ENCODE measurements around the gene ADGRV1.
"Not testable (repeated sequence)": the region's sequence is repeated elsewhere in the genome, so short reads cannot be mapped to it uniquely, and the experiment has no call there.

ADGRV1 gene

GRCh38 chr5:90593083-90593482 lies 34.5 kb downstream of the ADGRV1 start:
- FAIRE-seq; DNase-seq (ENCODE audit: low spot score): not testable (repeated sequence)

DNA sequence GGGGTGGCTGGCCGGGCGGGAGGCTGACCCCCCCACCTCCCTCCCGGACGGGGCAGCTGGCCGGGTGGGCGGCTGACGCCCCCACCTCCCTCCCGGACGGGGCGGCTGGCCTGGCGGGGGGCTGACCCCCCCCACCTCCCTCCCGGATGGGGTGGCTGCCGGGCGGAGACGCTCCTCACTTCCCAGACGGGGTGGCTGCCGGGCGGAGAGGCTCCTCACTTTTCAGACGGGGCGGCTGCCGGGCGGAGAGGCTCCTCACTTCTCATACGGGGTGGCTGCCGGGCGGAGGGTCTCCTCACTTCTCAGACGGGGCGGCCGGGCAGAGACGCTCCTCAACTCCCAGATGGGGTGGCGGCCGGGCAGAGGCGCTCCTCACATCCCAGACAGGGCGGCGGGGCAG lies 37.2 kb downstream of the ADGRV1 start:
- FAIRE-seq; DNase-seq (ENCODE audit: low spot score): not testable (repeated sequence)

GRCh38 chr5:90598293-90598692 lies 39.7 kb downstream of the ADGRV1 start:
- FAIRE-seq, result no peak
- no peak for DNase-seq (ENCODE audit: low spot score)

DNA sequence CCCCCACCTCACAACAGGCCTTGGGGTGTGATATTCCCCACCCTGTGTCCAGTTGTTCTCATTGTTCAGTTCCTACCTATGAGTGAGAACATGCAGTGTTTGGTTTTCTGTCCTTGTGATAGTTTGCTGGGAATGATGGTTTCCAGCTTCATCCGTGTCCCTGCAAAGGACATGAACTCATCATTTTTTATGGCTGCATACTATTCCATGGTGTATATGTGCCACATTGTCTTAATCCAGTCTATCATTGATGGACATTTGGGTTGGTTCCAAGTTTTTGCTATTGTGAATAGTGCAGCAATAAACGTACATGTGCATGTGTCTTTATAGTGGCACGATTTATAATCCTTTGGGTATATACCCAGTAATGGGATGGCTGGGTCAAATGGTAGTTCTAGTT lies 41.7 kb downstream of the ADGRV1 start:
- FAIRE-seq; DNase-seq (ENCODE audit: low spot score): not testable (repeated sequence)

DNA sequence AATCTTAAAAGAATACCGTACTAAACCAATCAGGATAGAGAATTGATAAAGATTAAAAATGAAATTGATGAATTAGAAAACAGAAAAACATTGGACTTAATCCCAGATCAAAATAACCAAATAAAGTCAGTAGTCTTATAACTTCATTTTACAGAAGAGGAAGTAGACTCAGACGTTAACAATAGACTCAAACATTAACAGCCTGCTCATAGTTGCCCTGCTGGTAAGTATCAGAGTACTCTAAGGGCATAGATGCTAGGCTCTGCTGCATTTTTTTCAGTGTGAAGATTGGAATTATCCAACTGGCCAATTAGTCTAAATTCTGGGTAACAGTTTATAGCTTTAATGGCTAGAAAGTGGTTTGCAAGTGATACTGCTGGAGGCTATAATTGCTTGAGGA lies 42.9 kb downstream of the ADGRV1 start:
- no peak for DNase-seq (ENCODE audit: low spot score)
- no peak for FAIRE-seq

GRCh38 chr5:90602681-90603080 lies 44.1 kb downstream of the ADGRV1 start:
- no peak for FAIRE-seq

GRCh38 chr5:90606539-90606938 lies 47.9 kb downstream of the ADGRV1 start:
- FAIRE-seq (no peak), DNase-seq (ENCODE audit: low spot score) (no peak)

More at GRCh38 chr5:90602681-90603080, 44.1 kb downstream of the ADGRV1 start:
- no peak for DNase-seq (ENCODE audit: low spot score)

GRCh38 chr5:90612919-90613318 lies 54.3 kb downstream of the ADGRV1 start:
- no peak for DNase-seq (ENCODE audit: low spot score)
- no peak for FAIRE-seq

DNA sequence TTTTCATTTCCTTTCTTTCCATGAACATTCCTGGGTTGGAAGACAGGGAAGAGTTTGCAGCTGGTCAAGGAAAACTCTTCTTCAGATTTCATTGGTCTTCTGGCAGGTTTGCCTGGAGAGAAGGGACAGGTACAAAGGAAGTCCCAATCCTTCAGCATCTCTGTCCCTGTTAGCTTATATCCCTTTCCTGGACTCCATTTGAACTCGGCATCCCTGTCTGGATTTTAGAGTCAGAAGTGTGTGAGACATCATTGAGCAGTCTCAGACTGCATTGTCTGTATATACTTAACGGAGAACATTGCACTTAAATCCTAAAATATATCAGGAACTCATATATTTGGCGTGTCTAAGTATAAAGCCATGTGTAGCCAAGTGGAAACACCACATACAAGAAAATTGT lies 54.9 kb downstream of the ADGRV1 start:
- FAIRE-seq (no peak), DNase-seq (ENCODE audit: low spot score) (no peak)

GRCh38 chr5:90613918-90614504 lies 55.4 kb downstream of the ADGRV1 start:
- DNase-seq (ENCODE audit: low spot score), result no peak
- no peak for FAIRE-seq

DNA sequence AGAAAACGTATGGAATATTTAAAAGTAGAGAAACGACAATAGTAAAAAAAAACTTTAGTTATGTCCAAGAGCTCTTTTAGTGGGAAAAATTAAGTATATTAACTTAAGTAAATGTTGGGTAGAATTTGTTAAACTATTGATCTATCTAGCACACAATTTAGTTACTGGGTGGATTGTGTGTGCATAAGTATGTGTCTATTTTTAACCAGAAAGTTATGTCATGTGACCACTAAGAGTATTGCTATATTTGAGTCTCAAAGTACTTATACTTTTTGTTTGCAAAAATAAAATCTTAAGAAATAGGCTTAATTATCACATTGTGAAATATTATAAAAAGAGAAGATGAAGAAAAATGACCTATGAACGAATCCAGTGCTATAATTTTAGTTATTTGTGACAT lies 56.8 kb downstream of the ADGRV1 start:
- DNase-seq (ENCODE audit: low spot score) (no peak), FAIRE-seq (no peak)

GRCh38 chr5:90618071-90618470 lies 59.5 kb downstream of the ADGRV1 start:
- no peak for DNase-seq (ENCODE audit: low spot score)

DNA sequence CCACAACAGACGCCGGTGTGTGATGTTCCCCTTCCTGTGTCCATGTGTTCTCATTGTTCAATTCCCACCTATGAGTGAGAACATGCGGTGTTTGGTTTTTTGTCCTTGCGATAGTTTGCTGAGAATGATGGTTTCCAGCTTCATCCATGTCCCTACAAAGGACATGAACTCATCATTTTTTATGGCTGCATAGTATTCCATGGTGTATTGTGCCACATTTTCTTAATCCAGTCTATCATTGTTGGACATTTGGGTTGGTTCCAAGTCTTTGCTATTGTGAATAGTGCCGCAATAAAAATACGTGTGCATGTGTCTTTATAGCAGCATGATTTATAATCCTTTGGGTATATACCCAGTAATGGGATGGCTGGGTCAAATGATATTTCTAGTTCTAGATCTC lies 61.2 kb downstream of the ADGRV1 start:
- DNase-seq (ENCODE audit: low spot score); FAIRE-seq: not testable (repeated sequence)

More at GRCh38 chr5:90618071-90618470, 59.5 kb downstream of the ADGRV1 start:
- no peak for FAIRE-seq

GRCh38 chr5:90621848-90622247 lies 63.3 kb downstream of the ADGRV1 start:
- FAIRE-seq, result no peak
- DNase-seq (ENCODE audit: low spot score), result no peak

DNA sequence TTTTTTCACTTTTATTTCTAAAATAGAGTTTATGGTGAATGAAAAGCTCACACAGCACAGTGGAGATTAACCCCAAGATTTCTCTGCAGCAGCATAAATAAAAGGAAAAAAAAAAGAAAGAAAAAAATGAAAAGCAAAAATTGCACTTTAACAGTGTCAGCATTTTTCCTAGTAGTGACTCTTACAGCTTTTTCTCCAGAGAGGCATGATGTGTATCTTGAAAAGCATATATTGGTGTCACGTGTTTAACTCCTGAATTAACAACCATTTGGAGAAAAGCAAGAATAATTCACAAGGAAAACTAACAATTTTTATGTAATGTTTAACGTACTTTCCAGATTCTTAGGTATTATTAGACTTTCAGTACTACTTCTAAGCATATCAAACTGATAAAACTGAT lies 67.9 kb downstream of the ADGRV1 start:
- FAIRE-seq (no peak), DNase-seq (ENCODE audit: low spot score) (no peak)

- no peak for FAIRE-seq
- DNase-seq (ENCODE audit: low spot score), result no peak
Measured at GRCh38 chr5:90628492-90628891, 69.9 kb downstream of the ADGRV1 start.

GRCh38 chr5:90632791-90633190 lies 74.2 kb downstream of the ADGRV1 start:
- FAIRE-seq (no peak), DNase-seq (ENCODE audit: low spot score) (no peak)

GRCh38 chr5:90636948-90637347 lies 78.4 kb downstream of the ADGRV1 start:
- DNase-seq (ENCODE audit: low spot score) (no peak), FAIRE-seq (no peak)

GRCh38 chr5:90637731-90638130 lies 79.1 kb downstream of the ADGRV1 start:
- no peak for DNase-seq (ENCODE audit: low spot score)
- no peak for FAIRE-seq

DNA sequence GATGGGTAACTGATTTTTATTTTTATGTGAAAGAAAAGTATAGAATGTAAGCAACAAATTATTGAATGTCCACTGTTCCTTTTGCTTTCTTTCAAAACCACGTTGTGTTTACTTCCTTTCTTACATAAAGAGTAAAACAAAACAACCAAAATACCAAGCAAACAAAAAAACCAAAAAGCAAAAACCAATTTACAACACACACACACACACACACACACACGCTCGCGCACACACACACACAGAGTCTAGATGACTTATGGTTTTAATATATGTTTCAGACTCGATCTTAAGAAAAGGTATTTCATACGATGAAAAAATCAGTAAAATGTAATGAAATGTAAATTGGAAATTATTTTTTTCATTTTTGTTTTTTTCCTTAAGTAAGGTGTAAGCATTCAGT lies 80.3 kb downstream of the ADGRV1 start:
- DNase-seq (ENCODE audit: low spot score) (no peak), FAIRE-seq (no peak)

DNA sequence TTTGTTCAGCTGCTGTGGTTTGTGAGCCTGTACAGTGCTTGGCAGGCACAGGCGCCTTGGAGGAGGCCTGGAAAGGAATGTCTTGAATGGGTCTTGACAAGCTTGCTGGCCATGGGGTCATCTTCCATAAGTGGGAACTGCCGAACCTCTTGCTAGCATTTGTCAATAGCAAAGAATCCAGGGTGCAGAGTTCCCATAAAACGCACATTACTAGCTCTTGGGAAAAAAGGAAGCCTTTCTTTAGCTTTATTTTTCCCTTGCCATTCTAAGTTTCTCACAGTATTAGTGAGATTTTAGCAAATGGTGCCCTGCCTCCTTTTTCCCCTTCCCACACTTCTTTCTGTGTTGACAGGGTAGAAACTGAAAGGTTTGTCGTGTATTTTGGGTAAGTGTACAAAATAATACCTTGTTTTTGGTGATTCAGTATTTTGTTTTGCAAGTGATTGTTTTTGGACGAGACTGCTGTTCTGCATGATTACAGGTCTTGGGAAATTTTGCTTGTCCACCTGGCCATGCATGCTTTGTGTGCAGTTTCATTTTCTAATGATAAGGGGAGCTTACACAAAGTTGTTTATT lies 82.0 kb downstream of the ADGRV1 start:
- DNase-seq (ENCODE audit: low spot score) (no peak), FAIRE-seq (no peak)

- DNase-seq (ENCODE audit: low spot score) (no peak), FAIRE-seq (no peak)
Measured at GRCh38 chr5:90641528-90641927, 82.9 kb downstream of the ADGRV1 start.

- FAIRE-seq, result no peak
- DNase-seq (ENCODE audit: low spot score), result no peak
Measured at GRCh38 chr5:90642706-90643229, 84.2 kb downstream of the ADGRV1 start.

Data from RCC 7860 (cell line).